Liver (tissue), 9 donors: ENCODE data around the gene BHLHE40. TPM values are rescaled to one million over a fixed set of nuclear protein-coding genes. Genes with fewer than 3 reads are reported as not detected.

Experiments used
- DNase-seq: peaks from one replicate; pipeline ENCODE4 v3.0.0-alpha.2; 2017; ENCODE audit warnings: low spot score
- H3K27ac ChIP-seq, 2 donors: one replicate each; pipeline ENCODE4 v1.7.0; 2013; ENCODE audit warnings: inconsistent platforms in 2 of 2, low read length in 2 of 2, control low read depth in 1 of 2, low read depth in 1 of 2, mild to moderate bottlenecking in 1 of 2
- H3K27me3 ChIP-seq, 4 donors: one replicate each; pipeline versions ENCODE4 v1.6.1 to v1.7.0; 2013; ENCODE audit warnings: low read length in 3 of 4, inconsistent platforms in 1 of 4, mild to moderate bottlenecking in 1 of 4, moderate library complexity in 1 of 4; ENCODE audit not compliant: control insufficient read depth in 4 of 4, insufficient read depth in 4 of 4
- H3K36me3 ChIP-seq, 4 donors: one replicate each; pipeline versions ENCODE4 v1.6.1 to v1.7.0; 2013; ENCODE audit warnings: low read length in 3 of 4, mild to moderate bottlenecking in 3 of 4, low read depth in 1 of 4, moderate library complexity in 1 of 4; ENCODE audit not compliant: control insufficient read depth in 4 of 4, insufficient read depth in 3 of 4
- H3K4me1 ChIP-seq, 4 donors: one replicate each; pipeline versions ENCODE4 v1.6.1 to v1.7.0; 2013; ENCODE audit warnings: low read length in 3 of 4, mild to moderate bottlenecking in 3 of 4, moderate library complexity in 1 of 4; ENCODE audit not compliant: control insufficient read depth in 4 of 4, insufficient read depth in 4 of 4
- H3K4me3 ChIP-seq, 3 donors: one replicate each; pipeline versions ENCODE4 v1.6.1 to v1.7.0; 2013; ENCODE audit warnings: low read length in 3 of 3, control low read depth in 1 of 3, low read depth in 1 of 3, mild to moderate bottlenecking in 1 of 3
- H3K9ac ChIP-seq, 2 donors: one replicate each; pipeline ENCODE4 v1.7.0; 2013; ENCODE audit warnings: low read length in 2 of 2, mild to moderate bottlenecking in 2 of 2, moderate library complexity in 2 of 2, control low read depth in 1 of 2, low read depth in 1 of 2
- H3K9me3 ChIP-seq, 4 donors: one replicate each; pipeline versions ENCODE4 v1.6.1 to v1.7.0; 2013; ENCODE audit warnings: low read length in 3 of 4; ENCODE audit not compliant: control insufficient read depth in 4 of 4
- ATF3 ChIP-seq: IDR thresholded peaks from 2 replicates; pipeline ENCODE4 v1.6.1; 2016; ENCODE audit warnings: antibody characterized with exemption
- EGR1 ChIP-seq, 2 donors: IDR thresholded peaks; 2 replicates each; pipeline ENCODE4 v1.6.1; 2016 to 2018; ENCODE audit warnings: antibody characterized with exemption in 2 of 2, low read depth in 2 of 2
- FOXA1 ChIP-seq: IDR thresholded peaks from 2 replicates; pipeline ENCODE4 v1.6.1; 2016; ENCODE audit warnings: antibody characterized with exemption
- FOXA2 ChIP-seq: IDR thresholded peaks from 2 replicates; pipeline ENCODE4 v1.6.1; 2016; ENCODE audit warnings: antibody characterized with exemption
- GABPA ChIP-seq, 2 donors: IDR thresholded peaks in 1 of 2; conservative IDR thresholded peaks in 1 of 2; 2 replicates each; pipeline ENCODE4 v1.6.1; 2016; ENCODE audit warnings: antibody characterized with exemption in 2 of 2, mild to moderate bottlenecking in 1 of 2, moderate library complexity in 1 of 2
- HNF4A ChIP-seq, 2 donors: conservative IDR thresholded peaks; 2 replicates each; pipeline ENCODE4 v1.6.1; 2016; ENCODE audit warnings: antibody characterized with exemption in 2 of 2, mild to moderate bottlenecking in 2 of 2
- HNF4G ChIP-seq: IDR thresholded peaks from 2 replicates; pipeline ENCODE4 v1.6.1; 2016; ENCODE audit warnings: antibody characterized with exemption
- JUND ChIP-seq, 2 donors: IDR thresholded peaks; 2 replicates each; pipeline ENCODE4 v1.6.1; 2016; ENCODE audit warnings: antibody characterized with exemption in 2 of 2
- NR2F2 ChIP-seq: IDR thresholded peaks from 2 replicates; pipeline ENCODE4 v1.6.1; 2016; ENCODE audit warnings: antibody characterized with exemption
- RAD21 ChIP-seq, 2 donors: IDR thresholded peaks; 2 replicates each; pipeline ENCODE4 v1.6.1; 2016; ENCODE audit warnings: antibody characterized with exemption in 2 of 2, mild to moderate bottlenecking in 2 of 2
- RXRA ChIP-seq, 2 donors: IDR thresholded peaks; 2 replicates each; pipeline ENCODE4 v1.6.1; 2017 to 2018; ENCODE audit warnings: antibody characterized with exemption in 2 of 2, mild to moderate bottlenecking in 1 of 2
- SP1 ChIP-seq: IDR thresholded peaks from 2 replicates; pipeline ENCODE4 v1.6.1; 2018; ENCODE audit warnings: antibody characterized with exemption, mild to moderate bottlenecking
- TAF1 ChIP-seq: conservative IDR thresholded peaks from 2 replicates; pipeline ENCODE4 v1.6.1; 2016; ENCODE audit warnings: antibody characterized with exemption, mild to moderate bottlenecking
- YY1 ChIP-seq: IDR thresholded peaks from 2 replicates; pipeline ENCODE4 v1.6.1; 2016; ENCODE audit warnings: antibody characterized with exemption, mild to moderate bottlenecking
- WGBS: extraction: QIAGEN DNeasy Blood & Tissue Kit; methylation state at CpG from one replicate; pipeline ENCODE4 v1.1.7; 2013; 5-methylcytosine and 5-hydroxymethylcytosine counted together
- polyA plus RNA-seq, 2 donors: library from polyadenylated mRNA; stranded (reverse) in 1 of 2; unstranded in 1 of 2; fragments of 200-250 nt in 1 of 2; fragments of >200 nt in 1 of 2; fragmentation: Nextera tagmentation in 1 of 2; extraction: Ambion mirVana in 1 of 2; gene quantifications; one replicate each; pipeline versions ENCODE4 v1.2.1 to v1.2.3, GENCODE V29; 2013 to 2015
- total RNA-seq, 2 donors: library from RNA; depleted of rRNA; stranded (reverse); fragments of >200 nt; gene quantifications; one replicate each; pipeline ENCODE4 v1.2.3, GENCODE V29; 2014
- TF ChIP-seq, protein P1 (sequence below): IDR thresholded peaks from 2 replicates; pipeline ENCODE4 v1.6.1; 2016; ENCODE audit warnings: antibody characterized with exemption
- TF ChIP-seq, protein P2 (sequence below): IDR thresholded peaks from 2 replicates; pipeline ENCODE4 v1.6.1; 2016; ENCODE audit warnings: antibody characterized with exemption, mild to moderate bottlenecking
- TF ChIP-seq, protein P3 (sequence below): IDR thresholded peaks from 2 replicates; pipeline ENCODE4 v1.6.1; 2016; ENCODE audit warnings: antibody characterized with exemption
- TF ChIP-seq, protein P4 (sequence below): fragments of 150-350 bp; IDR thresholded peaks from 2 replicates; pipeline ENCODE4 v1.5.1; 2017; ENCODE audit warnings: improper control_type of control experiment, low read depth, low read length; ENCODE audit not compliant: missing input control
- donor health status: healthy.
- donor health status: healthy.
- donor health status: healthy.
- donor health status: healthy.
- donor health status: healthy.

The BHLHE40 gene
- total and polyA plus RNA-seq, 4 donors = 8.2 to 28.4 (median 18.0) TPM

- Histone ChIP-seq H3K9me3 (no peaks in the 10 kb centered on the region), H3K4me1 (no peaks in the 10 kb centered on the region), H3K27ac (no peak overlapping the region), H3K27me3 (no peaks in the 10 kb centered on the region), H3K36me3 (no peaks in the 10 kb centered on the region), H3K4me3 (no peak overlapping the region), H3K9ac (no peak overlapping the region)
- DNase-seq = no peak
- 90% methylated on average over 8 of the region's 8 CpGs for WGBS
- TF ChIP-seq NR2F2 (no peak), JUND (IDR thresholded peaks at IDR 0.05) (no peak), SP1 (no peak), FOXA1 (no peak), GABPA (IDR thresholded peaks at IDR 0.05 in 1 of 2, conservative IDR thresholded peaks at IDR 0.05 in 1 of 2) (no peak), EGR1 (IDR thresholded peaks at IDR 0.05; ENCODE audit: low read depth in 2 of 2) (no peak), YY1 (no peak), FOXA2 (no peak), TAF1 (no peak), RXRA (IDR thresholded peaks at IDR 0.05) (no peak), HNF4A (conservative IDR thresholded peaks at IDR 0.05) (no peak), RAD21 (IDR thresholded peaks at IDR 0.05) (no peak)
- TF ChIP-seq, protein P1, sequence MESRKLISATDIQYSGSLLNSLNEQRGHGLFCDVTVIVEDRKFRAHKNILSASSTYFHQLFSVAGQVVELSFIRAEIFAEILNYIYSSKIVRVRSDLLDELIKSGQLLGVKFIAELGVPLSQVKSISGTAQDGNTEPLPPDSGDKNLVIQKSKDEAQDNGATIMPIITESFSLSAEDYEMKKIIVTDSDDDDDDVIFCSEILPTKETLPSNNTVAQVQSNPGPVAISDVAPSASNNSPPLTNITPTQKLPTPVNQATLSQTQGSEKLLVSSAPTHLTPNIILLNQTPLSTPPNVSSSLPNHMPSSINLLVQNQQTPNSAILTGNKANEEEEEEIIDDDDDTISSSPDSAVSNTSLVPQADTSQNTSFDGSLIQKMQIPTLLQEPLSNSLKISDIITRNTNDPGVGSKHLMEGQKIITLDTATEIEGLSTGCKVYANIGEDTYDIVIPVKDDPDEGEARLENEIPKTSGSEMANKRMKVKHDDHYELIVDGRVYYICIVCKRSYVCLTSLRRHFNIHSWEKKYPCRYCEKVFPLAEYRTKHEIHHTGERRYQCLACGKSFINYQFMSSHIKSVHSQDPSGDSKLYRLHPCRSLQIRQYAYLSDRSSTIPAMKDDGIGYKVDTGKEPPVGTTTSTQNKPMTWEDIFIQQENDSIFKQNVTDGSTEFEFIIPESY = no peak
- TF ChIP-seq, protein P2, sequence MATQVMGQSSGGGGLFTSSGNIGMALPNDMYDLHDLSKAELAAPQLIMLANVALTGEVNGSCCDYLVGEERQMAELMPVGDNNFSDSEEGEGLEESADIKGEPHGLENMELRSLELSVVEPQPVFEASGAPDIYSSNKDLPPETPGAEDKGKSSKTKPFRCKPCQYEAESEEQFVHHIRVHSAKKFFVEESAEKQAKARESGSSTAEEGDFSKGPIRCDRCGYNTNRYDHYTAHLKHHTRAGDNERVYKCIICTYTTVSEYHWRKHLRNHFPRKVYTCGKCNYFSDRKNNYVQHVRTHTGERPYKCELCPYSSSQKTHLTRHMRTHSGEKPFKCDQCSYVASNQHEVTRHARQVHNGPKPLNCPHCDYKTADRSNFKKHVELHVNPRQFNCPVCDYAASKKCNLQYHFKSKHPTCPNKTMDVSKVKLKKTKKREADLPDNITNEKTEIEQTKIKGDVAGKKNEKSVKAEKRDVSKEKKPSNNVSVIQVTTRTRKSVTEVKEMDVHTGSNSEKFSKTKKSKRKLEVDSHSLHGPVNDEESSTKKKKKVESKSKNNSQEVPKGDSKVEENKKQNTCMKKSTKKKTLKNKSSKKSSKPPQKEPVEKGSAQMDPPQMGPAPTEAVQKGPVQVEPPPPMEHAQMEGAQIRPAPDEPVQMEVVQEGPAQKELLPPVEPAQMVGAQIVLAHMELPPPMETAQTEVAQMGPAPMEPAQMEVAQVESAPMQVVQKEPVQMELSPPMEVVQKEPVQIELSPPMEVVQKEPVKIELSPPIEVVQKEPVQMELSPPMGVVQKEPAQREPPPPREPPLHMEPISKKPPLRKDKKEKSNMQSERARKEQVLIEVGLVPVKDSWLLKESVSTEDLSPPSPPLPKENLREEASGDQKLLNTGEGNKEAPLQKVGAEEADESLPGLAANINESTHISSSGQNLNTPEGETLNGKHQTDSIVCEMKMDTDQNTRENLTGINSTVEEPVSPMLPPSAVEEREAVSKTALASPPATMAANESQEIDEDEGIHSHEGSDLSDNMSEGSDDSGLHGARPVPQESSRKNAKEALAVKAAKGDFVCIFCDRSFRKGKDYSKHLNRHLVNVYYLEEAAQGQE = no peak
- TF ChIP-seq, protein P3, sequence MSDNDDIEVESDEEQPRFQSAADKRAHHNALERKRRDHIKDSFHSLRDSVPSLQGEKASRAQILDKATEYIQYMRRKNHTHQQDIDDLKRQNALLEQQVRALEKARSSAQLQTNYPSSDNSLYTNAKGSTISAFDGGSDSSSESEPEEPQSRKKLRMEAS = no peak
Observed at GRCh38 chr3:4950948-4951347, 28.3 kb upstream of the BHLHE40 start.

DNA sequence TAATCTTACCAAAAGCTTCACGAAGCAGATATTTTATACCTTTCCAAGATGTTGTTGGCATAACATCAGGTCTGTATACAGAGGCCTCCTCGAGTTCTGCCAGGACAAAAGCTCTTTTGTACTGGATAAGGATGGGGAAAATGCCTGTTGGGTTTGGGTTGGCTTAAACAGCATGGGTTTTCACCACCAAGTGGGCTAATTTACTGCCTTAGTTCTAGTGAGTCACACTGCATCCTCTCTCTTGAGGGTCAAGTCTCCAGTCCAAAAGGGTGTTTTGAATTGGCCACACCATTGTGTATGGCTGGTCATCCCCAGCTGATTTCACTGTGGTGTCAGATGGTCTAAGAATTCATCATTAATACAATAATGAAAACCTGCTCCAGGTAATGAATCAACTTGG, 26.1 kb upstream of the BHLHE40 start:
- no peak overlapping the region for H3K4me3 ChIP-seq
- no peak for DNase-seq
- H3K27ac ChIP-seq = no peak overlapping the region
- H3K9me3 ChIP-seq = no peaks in the 10 kb centered on the region
- WGBS = 91% methylated on average over 2 of the region's 2 CpGs
- H3K4me1 ChIP-seq = no peaks in the 10 kb centered on the region
- H3K36me3 ChIP-seq = no peaks in the 10 kb centered on the region
- no peak overlapping the region for H3K9ac ChIP-seq
- no peaks in the 10 kb centered on the region for H3K27me3 ChIP-seq
- TF ChIP-seq JUND (IDR thresholded peaks at IDR 0.05) (no peak), FOXA2 (no peak), HNF4G (no peak), YY1 (no peak), NR2F2 (no peak), ATF3 (no peak), EGR1 (IDR thresholded peaks at IDR 0.05; ENCODE audit: low read depth in 2 of 2) (no peak), RAD21 (IDR thresholded peaks at IDR 0.05) (no peak), GABPA (IDR thresholded peaks at IDR 0.05 in 1 of 2, conservative IDR thresholded peaks at IDR 0.05 in 1 of 2) (no peak), SP1 (no peak), HNF4A (conservative IDR thresholded peaks at IDR 0.05) (no peak)
- TF ChIP-seq, protein P3 = no peak
- TF ChIP-seq, protein P2 = no peak
- TF ChIP-seq, protein P1 = no peak
- TF ChIP-seq, protein P4, sequence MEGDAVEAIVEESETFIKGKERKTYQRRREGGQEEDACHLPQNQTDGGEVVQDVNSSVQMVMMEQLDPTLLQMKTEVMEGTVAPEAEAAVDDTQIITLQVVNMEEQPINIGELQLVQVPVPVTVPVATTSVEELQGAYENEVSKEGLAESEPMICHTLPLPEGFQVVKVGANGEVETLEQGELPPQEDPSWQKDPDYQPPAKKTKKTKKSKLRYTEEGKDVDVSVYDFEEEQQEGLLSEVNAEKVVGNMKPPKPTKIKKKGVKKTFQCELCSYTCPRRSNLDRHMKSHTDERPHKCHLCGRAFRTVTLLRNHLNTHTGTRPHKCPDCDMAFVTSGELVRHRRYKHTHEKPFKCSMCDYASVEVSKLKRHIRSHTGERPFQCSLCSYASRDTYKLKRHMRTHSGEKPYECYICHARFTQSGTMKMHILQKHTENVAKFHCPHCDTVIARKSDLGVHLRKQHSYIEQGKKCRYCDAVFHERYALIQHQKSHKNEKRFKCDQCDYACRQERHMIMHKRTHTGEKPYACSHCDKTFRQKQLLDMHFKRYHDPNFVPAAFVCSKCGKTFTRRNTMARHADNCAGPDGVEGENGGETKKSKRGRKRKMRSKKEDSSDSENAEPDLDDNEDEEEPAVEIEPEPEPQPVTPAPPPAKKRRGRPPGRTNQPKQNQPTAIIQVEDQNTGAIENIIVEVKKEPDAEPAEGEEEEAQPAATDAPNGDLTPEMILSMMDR = no peak
